Measurements from ENCODE around the gene PML.

Gene PML

GRCh38 chr15:74035121-74036017, 40.9 kb downstream of the PML start:
- H3K27ac ChIP-seq: no peak overlapping the region
- TF ChIP-seq, protein P1, sequence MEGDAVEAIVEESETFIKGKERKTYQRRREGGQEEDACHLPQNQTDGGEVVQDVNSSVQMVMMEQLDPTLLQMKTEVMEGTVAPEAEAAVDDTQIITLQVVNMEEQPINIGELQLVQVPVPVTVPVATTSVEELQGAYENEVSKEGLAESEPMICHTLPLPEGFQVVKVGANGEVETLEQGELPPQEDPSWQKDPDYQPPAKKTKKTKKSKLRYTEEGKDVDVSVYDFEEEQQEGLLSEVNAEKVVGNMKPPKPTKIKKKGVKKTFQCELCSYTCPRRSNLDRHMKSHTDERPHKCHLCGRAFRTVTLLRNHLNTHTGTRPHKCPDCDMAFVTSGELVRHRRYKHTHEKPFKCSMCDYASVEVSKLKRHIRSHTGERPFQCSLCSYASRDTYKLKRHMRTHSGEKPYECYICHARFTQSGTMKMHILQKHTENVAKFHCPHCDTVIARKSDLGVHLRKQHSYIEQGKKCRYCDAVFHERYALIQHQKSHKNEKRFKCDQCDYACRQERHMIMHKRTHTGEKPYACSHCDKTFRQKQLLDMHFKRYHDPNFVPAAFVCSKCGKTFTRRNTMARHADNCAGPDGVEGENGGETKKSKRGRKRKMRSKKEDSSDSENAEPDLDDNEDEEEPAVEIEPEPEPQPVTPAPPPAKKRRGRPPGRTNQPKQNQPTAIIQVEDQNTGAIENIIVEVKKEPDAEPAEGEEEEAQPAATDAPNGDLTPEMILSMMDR (conservative IDR thresholded peaks at IDR 0.05): no peak

DNA sequence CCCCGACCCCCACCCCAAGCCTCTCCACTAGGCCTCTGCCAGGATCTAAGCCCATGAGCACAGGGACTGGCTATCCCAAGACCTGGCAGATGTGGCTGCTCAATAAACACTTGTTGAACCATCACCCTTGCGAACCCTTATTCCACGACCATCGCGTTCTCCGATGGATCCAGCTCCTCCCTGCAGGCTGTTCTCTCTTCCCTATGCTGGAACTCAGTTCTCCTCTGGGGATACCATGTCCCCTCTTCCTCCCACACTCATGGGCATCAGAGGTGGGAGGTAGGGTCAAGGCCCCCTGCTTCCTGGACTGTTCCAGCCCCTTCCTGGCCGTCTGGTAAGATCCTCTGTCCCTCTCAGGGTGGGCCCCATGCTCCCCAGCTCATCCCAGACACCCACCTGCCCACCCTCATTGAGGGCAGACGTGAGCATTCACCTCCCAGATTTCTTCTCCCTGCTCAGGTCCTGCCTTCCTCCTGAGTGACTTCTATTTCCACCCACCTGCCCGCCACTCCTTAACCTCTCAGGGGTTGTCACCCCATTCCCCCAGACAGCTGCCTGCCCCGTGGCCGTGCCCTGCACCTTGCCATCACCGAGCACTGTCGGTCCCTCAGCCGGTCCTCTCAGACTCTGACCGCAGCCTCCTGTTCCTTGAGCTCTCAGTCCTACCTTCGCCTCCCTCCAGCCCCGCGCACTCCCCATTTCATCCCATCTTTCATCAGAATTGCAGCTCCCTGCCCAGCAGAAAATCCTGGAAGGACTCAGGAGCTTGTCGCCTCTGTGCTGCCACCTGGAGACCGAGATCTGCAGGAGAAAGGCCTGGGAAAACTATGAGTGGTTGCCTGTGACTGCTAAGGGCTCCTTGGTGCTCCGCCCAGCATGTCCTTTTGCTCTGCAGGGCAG, 42.0 kb downstream of the PML start:
- TF ChIP-seq, protein P1 (conservative IDR thresholded peaks at IDR 0.05): peak; percentile 95
- no peak overlapping the region for H3K27ac ChIP-seq

DNA sequence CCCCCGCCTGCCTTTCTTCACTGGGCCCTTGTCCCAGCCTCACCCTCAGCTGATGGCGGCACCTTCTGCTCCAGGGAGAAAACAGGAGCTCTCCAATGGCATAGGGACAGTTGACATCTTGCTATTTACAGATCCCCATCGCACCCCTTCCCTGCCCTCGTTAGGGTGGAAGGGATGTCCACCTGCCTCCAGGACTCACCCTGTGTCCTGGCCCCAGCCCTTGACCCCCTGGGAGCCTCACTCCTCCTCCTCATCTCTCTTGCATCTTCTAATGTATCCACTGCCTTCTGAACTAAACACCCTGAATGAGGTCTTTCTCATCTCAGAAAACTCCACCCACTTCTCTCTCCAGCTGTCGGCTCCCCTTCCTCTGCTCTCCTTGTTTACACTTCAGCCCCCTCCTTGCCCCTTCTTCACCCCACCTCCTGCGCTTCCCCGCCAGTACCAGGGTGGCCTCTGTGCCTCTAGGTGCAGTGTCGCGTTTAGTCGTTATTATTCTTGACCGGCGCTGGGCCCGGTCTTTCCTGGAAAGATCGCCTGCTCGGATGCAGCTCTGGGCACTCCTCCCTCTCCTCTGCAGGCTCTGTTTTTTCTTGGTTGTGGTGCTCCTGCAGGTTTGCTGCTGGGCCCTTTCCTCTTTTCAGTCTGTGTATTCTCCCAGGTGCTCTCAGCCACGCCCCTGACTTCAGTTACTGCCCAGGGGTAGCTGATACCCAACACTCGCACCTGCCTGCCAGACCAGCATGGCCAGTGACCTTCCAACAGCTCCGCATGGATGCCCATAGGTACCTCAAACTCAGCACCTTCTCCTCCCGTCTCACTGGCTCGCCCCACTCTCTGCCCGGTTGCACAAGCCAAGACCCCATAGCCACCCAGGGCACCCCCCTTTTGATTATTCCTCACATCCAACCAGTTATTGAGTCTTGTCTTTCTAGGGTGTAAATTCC, 42.9 kb downstream of the PML start:
- TF ChIP-seq, protein P1 (conservative IDR thresholded peaks at IDR 0.05): no peak; the same call in none of the 2 replicates

DNA sequence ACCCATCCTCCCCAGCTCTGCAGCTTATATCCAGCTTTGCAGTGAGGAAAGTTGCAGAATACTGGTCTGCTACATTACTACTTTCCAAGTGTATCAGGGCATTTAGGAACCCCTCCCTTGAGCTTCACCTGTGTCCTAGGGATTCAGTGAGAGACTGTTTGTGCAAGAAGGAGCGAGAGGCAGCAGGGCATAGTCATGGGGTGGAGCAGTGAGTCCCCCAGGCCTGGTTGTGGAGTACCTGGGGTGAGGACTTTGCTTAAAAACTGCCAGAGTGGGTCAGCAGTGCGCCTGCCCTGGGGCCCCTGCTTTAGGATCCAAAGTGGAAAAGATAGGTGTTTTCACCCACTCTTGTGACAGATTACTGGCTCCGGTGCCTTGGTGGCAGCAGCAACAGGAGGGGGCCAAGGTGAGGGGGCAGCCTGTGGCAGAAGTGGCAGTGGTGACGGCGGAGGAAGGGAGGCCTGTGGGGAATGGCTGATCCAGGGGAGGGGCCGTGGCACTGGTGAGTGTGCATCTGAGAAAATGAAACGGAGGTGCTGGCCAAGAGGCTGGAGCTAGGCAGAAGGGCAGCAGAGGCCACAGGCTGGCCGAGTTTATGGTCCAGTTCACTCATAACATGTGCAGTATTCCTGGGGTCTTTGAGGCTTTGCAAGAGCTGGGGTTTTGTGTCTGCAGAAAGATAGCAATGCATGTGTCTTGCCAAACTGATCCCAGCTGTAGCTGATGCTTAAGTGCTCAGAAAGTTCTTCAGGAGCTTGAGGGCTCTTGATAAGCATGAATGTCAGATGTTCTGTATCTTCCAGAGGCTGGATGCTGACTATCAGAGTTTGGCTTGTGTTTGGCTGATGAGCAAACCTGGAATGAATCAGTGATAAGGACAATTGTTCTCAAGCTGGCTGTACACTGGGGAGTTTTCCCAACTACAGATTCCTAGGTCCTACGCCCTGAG, 44.5 kb downstream of the PML start:
- TF ChIP-seq, protein P1 (conservative IDR thresholded peaks at IDR 0.05): no peak

More for the DNA sequence above, 42.9 kb downstream of the PML start:
- H3K27ac ChIP-seq: no peak overlapping the region

GRCh38 chr15:74039656-74040010, 45.1 kb downstream of the PML start:
- TF ChIP-seq, protein P1 (conservative IDR thresholded peaks at IDR 0.05): no peak
- no peak overlapping the region for H3K27ac ChIP-seq

More for the DNA sequence above, 44.5 kb downstream of the PML start:
- no peak overlapping the region for H3K27ac ChIP-seq

- TF ChIP-seq, protein P1 (conservative IDR thresholded peaks at IDR 0.05): no peak
- H3K27ac ChIP-seq: no peak overlapping the region
Observed at GRCh38 chr15:74040109-74040850, 45.8 kb downstream of the PML start.

All from VCaP (cell line).